Inferior parietal cortex (tissue), 1 donor: ENCODE results near the gene ZNFX1.

ENCODE experiments used
- DNase-seq: peaks from one replicate; pipeline ENCODE4 v3.0.0-alpha.2; 2016; ENCODE audit errors: extremely low spot score

ZNFX1 gene

DNA sequence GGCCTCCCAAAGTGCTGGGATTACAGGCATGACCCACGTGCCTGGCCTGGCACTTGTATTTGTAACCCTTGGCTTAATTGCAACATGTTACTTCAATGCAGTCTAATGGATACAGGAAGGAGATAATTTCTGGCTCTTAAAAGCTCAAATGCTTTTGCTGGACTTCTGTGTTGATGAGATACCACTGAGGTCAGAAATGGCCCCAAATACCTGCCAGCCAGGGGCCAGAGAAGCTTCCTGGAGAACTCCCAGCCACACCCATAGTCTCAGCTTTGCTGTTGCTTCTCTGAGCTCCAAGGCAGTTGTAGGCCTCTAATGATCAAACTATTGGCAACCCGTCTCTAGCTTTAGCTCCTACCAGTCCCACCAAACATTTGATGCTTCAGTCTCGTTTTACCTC, 14.2 kb upstream of the ZNFX1 start:
- no peak for DNase-seq

DNA sequence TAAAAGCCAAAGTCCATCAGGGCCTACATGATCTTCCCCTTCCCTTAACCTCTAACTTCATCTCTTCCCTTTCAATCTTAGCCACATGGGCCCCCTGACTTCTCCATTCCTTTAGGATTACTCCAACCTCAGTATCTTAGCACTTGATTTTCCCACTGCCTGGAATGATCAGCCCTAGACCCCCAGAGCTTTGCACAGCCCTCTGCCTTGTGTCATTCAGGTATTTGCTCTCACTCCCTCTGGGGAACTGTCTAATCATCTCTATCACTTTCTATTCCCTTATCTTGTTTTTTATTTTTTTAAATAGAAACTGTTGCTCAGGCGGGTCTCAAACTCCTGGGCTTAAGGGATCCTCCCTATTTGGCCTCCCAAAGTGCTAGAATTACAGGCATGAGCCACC, 13.3 kb upstream of the ZNFX1 start:
- DNase-seq, result no peak

DNA sequence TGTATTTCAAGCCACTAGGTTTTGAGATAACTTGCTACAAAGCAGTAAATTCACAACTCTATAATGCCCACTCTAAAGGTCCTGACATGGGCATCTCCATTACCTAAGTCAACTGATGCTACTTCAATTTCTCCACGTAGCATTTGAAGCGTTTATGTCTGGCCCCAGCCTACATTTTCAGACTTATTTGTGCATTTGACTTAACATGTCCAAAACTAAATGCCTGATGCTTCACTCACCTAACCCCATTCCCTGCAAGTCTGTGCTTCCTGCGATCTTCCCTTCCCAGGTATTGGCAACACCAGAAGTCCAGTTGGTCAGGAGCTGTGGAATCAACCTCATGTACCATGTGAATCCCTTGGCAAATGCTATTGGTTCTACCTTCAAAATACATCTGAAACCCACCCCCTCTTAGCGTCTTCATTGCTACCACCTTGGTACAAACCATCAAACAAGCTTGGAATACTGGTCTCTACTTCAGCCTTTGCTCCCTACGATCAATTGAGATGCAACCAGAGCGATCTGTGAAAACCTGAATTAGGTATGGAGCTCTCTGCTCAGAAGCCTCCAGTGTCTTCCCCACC, 12.8 kb upstream of the ZNFX1 start:
- no peak for DNase-seq

DNA sequence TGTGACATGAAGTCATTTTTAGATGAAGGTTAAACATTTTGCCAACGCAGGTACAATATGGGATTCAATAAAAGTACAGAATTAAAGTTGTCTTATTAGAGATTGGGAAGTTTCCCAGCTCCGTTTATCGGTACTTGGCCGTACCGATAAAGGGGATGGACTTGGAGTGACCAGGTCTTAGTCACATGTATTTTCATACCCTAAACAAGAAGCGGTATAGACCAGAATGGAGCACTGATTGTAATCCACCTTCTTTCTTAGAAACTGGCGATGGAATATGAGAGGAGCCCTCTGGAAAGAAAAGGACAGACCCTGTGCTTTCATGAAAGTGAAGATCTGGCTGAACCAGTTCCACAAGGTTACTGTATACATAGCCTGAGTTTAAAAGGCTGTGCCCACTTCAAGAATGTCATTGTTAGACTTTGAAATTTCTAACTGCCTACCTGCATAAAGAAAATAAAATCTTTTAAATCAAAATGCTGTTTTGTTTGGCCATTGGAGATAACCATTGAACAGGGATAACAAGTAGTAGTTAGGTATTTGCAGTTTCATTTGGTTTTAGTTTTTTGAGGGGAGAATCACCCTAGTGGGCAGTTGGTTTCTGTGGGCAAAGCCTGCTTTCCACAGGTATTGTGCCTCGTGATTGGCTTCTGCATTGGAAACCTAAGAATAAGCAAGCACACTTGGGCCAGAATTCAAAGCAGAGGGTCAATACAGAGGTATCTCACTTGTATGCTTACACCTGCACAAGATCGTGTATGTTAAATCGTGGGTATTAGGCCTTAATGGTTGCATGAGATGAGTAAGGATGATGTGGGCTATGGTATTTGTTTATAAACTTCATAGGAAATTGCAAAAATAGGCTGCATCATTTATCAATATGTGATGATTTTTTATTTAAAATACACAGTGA, 11.2 kb upstream of the ZNFX1 start:
- DNase-seq, result no peak

DNA sequence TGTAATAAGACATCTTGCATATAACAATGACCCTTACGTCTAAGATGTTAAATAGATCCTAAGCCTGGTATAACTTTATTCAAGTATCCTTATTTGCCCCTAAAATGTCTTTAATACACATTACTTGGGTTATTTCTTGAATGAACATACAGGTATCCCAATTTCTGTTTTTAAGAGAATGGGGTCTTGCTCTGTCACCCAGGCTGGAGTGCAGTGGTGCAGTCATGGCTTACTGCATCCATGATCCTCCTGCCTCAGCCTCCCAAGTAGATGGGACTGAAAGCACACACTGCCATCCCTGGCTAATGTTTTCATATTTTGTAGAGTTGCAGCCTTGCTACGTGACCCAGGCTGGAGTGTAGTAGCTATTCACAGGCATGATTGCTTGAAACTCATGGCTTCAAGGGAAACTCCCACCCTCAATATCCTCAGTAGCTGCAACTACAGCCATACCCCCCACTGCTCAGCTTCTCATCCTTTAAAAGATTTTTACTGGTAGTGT, 10.4 kb upstream of the ZNFX1 start:
- no peak for DNase-seq

DNA sequence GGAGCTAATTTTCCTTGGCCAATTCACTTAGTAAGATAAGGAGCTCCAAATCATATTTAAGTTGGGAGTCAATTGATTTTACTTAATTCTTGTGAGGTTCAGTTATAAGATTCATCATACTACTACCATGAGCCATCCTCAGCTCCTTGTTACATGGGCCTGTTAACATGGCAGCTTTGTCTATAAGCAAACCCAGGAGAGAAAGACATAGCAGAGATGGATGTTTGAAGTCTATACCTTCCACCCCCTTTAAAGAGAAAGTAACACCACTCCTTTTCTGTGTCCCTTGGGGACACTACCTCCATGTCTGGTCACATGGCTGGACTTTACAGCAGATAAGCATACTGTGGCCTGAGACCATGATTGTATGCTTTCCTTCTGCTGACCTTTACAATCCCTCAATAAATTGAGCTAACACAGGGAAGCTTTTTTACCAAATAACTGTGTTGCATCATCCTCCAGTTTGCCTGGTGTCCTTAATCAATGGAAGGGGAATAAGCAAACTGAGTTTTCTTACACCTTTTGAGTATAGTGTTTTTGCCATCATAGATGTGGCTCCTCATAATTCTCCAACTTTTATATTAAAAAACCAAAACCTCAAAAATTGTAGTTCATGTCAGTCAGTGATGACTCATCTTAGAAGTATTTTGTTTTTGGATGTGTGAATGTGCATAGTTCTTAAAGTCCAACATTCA, 9.8 kb upstream of the ZNFX1 start:
- DNase-seq, result no peak

DNA sequence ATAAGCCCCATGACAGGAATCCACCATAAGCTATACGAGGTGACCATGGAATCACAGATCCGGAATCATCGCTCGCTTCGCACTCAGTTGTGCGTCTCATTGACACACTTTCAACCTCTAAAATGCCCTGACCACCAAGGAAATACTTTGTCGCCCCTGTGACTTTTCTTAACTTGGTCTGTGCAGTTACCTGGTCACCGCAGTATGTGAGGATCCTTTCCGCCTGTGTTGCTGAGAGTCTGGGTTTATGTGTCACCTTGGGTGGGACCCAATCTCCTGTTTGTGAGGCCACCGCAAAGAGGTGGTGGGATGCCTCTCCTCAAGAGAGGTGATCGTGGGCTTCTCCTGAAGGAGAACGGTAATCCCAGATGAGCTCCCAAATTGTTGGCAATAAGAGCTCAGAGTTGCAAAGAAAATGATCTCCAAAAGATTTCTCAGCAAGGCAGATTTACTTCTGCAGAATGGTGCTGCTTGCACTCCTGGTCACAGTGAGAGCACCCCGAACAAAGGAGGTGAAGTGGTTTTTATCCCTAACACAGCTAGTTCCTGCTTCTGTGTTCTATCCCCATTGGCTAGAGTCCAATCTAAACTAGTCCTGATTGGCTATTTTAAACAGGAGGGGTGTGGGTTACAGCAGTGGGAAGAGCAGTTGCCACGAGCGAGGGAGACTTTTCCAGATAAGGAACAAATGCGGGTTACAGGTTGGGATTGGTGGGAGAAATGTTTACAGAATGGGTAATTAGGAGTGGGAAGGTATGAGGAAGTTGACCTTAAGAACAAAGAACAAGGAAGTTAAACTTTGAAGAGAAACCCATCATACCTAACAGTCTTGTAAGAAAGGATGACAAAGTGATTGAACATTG, 9.1 kb upstream of the ZNFX1 start:
- DNase-seq, result no peak

DNA sequence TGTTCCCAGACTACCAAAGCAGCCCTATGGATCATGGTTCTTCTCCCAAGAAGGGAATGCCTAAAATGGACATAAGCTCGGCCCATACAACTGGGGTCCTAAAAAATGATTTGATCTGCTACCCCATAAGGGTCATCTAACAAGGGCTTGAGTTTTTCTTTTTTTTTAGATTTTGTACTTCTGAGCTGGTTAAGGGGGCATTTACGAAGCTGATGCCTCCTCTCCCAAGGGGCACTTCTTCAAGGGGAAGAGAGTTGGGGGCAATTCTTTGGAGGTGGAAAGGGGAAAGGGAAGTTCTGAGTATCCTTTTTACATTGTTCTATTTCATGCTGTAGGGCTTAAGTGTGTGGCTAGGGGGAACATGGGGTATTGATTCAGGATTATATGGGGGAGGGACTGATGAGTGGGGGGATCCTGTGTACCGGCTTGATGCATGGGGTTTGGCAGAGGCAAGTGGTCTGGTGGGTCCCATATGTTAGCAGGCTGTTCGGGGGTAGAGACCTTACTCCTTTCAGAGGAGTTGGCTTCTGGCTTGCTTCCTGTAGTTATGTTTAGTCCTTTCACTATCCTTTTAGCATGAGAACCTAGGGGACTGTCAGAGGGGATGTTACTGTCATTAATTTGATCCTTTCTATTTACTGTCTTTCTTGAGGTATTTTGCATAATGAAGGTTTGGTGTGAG, 8.1 kb upstream of the ZNFX1 start:
- no peak for DNase-seq

DNA sequence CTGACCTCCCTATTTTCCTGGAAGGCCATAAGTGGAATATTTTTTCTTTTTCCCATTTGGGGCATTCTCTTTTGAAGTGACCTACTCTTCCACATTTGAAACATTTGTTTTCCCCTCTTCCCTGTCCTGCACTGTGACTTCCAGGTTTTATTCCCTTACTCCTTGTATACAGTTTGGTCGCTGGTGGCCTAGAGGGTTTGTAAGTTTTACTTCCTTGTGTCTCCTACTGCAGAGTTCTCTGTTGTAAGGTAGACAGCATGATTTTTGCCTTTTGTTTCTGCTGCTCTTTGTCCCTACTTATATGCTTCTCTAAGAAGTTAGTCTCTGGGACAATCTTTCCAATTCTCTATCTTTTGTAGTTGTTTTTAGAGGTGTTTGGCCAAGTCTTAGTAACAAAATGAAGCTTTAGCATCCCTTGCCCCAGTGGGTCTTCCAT, 7.4 kb upstream of the ZNFX1 start:
- no peak for DNase-seq

DNA sequence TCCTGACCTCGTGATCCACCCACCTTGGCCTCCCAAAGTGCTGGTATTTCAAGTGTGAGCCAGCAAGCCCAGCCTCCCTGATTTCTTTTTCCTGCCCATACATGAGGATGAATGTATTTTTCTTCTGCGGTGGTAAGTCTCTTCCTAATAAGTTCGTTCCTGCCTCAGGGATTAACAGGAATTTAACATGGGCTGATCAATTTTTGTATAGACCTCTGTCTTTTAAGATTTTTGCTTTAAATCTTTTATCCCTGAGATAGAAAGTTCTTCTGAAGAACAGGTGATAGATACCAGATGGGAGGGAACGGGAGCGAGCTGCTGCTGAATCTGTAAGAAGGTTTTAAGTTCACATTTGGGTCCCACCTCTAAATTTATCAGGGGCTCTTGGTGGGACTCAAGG, 7.0 kb upstream of the ZNFX1 start:
- no peak for DNase-seq

DNA sequence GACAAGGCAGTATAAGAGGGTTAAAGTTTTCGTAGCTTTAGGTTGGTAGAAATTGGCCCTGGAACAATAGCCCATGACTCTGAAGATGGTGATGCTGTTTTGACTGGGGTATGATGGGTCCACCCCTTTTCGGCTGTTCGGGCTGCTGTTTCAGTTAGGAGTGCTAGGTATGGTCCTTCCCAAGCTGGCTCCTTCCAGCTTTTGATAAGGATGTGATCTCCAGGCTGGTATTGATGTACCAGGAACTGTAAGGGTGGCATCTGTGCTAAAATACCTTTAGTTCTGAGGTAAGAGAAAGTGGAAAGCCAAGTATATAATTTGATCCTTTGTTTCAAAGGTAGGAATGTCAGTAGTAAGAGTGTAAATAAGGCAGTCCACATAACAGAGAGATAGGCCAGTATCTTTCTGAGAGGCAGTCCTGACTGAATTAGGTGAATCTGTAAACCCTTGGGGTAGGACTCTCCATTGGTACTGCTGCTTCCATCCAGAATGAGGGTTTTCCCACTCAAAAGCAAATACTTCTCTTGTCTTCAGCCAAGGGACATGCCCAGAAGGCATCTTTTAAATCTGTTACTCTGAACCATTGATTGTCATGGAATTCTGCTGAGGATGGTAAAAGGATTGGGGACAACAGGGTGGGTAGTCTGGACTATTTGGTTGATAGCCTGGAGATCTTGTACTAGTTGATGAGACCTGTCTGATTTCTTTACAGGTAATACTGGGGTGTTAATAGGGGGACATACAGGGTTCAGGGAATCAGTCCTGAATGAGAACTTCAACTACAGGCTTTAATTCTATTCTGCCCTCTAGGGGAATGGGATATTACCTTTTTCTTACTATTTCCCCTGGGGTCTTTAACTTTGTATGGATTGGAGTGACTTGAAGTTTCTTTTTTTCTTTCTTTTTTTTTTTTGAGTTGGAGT, 6.1 kb upstream of the ZNFX1 start:
- DNase-seq, result no peak

DNA sequence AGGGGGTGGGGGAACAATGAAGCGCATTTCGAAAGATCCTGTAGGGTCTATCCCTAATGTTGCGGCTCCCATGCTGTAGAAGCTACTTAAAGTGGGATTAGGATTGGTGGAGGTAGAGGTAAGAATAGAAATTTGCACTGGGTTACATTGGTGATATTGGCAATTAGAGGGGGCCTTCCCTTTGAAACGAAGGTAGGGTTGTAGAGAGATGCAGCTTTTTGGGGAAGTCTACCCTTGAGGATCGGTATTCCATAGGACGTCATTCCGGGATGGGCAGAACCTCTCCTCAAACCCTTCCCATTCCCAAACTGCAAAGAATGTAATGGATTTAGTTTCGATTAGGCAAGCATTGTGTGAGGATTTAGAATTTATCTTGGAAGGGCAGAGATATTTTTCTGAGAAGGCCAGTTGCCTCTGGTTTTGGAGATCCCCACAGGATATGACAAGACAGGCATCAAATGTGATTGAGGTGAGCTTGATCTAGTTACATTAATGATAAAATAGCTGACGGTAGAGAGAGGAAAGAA, 5.4 kb upstream of the ZNFX1 start:
- DNase-seq, result no peak

DNA sequence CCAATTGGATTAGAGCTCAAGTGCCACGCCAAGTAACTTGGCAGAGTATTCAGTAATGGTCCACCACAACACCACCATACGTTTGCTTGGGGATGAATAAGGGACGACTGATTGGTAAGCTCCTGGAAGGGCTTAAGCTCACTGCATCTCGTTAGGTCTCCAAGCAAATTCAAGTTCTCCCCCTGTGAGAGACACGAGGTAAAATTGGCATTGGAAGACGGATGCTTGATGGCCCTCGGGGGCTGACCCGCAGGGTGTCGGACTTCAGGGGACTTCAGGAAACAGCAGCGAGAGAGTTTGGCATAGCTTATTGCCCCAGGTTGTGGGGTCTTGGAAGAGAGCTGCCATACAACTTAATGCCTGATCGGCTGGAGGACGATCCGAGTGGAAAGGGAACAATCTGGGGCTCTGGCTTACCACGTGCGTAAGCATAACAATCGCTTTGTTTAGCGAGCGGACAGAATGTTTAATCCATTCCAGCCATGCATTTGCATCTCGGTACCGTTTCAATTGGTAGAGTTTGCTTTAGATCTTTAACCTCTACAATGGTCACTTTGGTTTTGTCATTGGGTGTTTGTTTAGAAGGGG, 4.8 kb upstream of the ZNFX1 start:
- DNase-seq, result no peak

DNA sequence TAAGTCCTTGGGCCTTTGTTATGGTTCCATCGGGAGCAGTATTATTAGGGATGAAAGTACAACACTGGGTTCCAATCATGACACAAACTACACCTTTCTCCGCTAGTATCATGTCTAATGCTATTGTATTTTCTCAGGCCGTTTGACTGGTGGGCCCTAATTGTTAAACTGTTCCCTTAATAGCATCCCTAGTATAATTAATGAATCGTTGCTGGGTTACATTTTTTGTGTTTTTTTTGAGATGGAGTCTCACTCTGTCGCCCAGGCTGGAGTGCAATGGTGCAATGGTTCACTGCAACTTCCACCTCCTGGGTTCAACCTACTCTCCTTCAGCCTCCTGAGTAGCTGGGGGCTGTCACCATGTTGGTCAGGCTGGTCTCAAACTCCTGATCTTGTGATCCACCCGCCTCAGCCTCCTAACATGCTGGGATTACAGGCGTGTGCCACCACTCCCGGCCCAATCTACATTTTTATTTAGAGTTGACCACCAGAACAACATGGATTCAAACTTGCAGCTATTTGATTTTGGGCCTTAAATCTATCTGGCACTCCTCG, 4.1 kb upstream of the ZNFX1 start:
- DNase-seq, result no peak

DNA sequence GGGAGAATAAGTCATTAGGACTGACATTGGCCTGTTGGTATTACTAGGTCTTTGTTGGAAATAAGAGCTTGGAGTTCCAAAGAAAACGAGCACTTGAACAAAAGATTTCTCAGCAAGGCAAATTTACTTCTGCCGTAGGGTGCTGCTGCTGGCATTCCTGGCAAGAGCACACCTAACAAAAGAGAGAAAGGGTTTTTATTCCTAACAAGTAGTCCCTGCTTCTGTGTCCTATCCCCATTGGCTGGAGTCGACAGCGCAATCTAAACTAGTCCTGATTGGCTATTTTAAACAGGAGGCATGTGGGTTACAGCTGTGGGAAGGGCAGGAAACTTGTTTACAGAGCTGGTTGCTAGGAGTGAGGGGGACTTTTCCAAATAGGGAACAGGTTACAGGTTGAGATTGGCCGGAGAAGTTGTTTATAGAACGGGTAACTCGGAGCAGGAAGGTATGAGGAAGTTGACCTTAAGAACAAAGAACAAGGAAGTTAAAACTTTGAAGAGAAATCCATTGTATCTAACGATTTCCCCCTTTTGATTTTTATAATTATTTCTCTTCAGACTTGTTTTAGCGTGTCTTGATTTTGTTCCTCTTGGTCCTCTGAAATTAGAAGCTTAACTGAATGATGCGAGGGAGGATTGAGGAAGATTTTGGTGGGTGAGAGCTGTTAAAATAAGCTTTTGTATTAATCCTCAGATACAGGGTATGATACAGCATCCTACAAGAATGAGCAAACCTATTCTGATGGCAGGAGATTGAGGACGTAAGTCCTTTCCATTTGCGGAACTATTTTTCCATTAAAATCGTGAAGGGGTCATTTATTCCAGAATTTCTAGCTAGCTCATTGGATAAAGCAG, 3.4 kb upstream of the ZNFX1 start:
- DNase-seq, result no peak

DNA sequence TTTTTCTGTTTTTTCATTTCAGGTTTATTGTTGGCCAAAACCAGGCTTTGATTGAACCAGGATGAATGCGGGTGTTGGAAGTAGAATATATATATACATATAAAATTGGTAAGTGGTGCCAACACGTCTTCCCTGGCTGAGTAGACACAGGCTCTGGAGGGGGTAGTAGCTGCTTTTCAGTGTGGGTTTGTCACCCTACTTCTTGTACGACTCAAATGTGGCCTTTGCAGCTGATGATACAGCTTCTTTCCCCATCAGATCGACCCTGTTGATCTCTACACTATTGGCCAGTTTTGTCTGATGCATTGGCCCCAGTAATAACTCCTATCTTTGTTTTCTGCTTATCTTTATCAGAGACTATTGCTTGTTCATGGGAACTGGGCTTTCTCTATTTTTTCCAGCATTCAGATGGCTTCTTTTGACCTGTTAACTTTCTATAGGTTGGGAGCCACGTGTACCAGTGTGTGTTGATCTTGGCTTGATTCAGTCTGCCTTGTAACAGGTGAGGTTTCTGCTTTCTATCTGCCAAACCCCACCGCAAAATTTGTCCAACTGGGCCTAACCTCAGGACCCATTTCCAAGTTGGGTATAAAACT, 2.7 kb upstream of the ZNFX1 start:
- no peak for DNase-seq

DNA sequence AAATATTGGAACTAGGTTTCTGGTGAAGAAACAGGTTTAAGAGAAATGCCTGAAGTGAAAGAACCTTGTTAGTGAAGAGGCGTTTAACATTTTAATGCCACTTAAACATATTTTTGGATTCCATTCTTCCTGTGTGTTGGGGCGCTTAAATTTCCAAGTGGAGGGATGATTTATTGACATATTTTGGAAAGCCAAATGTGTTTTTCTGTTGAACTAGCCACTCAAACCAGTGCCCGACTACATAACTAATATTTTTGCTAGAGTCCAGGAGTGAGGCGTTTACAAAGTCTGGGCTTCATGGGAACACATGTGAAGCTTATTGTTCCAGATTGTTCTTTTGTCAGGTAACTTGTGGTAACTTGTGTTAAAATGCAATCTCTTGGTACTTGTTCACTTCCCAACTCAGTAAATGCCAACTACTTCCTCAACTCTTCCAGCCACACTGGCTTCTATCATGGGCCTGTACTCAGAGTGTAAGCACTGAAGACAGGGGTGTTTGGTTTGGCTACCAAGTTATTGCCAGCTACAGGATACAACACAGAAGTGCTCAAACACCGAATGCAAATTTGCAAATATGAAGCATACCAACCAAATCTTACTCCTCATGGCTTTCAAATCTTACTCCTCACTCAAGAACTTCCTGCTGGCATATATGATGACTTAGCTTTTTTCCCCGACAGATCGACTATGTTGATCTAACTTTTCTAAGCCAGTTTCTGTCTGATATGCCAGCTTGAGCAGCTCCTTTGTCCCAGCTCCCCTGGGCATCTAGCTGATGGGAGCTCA, 2.0 kb upstream of the ZNFX1 start:
- no peak for DNase-seq
